ACC112 (cell line): ENCODE data around the gene COMMD7.

Experiments used
- H2AFZ ChIP-seq: fragments of 200-600 bp; sonication (generic); one replicate; pipeline ENCODE4 v1.6.0; 2017; ENCODE audit warnings: antibody characterized with exemption, low read length; ENCODE audit not compliant: unreplicated experiment
- H3K27ac ChIP-seq: fragments of 200-600 bp; sonication (generic); 2 replicates; pipeline ENCODE4 v1.5.1; 2014; ENCODE audit warnings: low read depth, mild to moderate bottlenecking, antibody characterized with exemption, low read length, moderate library complexity
- H3K27me3 ChIP-seq: fragments of 200-600 bp; sonication (generic); 2 replicates; pipeline ENCODE4 v1.6.1; 2014; ENCODE audit warnings: mild to moderate bottlenecking, antibody characterized with exemption, low read length, moderate library complexity, mixed read lengths; ENCODE audit not compliant: insufficient read depth
- H3K36me3 ChIP-seq: fragments of 200-600 bp; sonication (generic); 2 replicates; pipeline ENCODE4 v1.6.1; 2016; ENCODE audit warnings: mild to moderate bottlenecking, antibody characterized with exemption, low read length, moderate library complexity, mixed read lengths; ENCODE audit not compliant: insufficient read depth
- H3K4me1 ChIP-seq: fragments of 200-600 bp; sonication (generic); one replicate; pipeline ENCODE4 v1.6.1; 2016; ENCODE audit warnings: low read length, mixed read lengths; ENCODE audit not compliant: insufficient read depth, unreplicated experiment, control insufficient read depth
- H3K4me3 ChIP-seq: fragments of 200-600 bp; sonication (generic); 2 replicates; pipeline ENCODE4 v1.5.1; 2014; ENCODE audit warnings: mild to moderate bottlenecking, low read depth, low read length
- H3K79me2 ChIP-seq: fragments of 200-600 bp; sonication (generic); one replicate; pipeline ENCODE4 v1.6.0; 2016; ENCODE audit warnings: low read length; ENCODE audit not compliant: control insufficient read depth, unreplicated experiment, insufficient read depth

COMMD7 gene

GRCh38 chr20:32652739-32653526 is 90.3 kb downstream of the COMMD7 start:
- Histone ChIP-seq H2AFZ (no peak overlapping the region), H3K4me1 (peaks cover 8% of the 10 kb centered on the region), H3K79me2 (no peaks in the 10 kb centered on the region), H3K27me3 (no peaks in the 10 kb centered on the region), H3K27ac (no peak overlapping the region), H3K4me3 (no peak overlapping the region), H3K36me3 (no peaks in the 10 kb centered on the region)
